ENCODE measurements around the gene ZC3HAV1L.
"Not testable (repeated sequence)": the region's sequence is repeated elsewhere in the genome, so short reads cannot be mapped to it uniquely, and the experiment has no call there.

ZC3HAV1L gene

GRCh38 chr7:139065323-139065722 is 29.5 kb upstream of the ZC3HAV1L start:
- Mint-ChIP-seq H3K36me3 (ENCODE audit: low read depth) (peaks cover 91% of the 10 kb centered on the region), H3K27me3 (no peaks in the 10 kb centered on the region), H3K4me3 (no peak overlapping the region), H3K4me1 (ENCODE audit: low read depth) (peaks cover 39% of the 10 kb centered on the region), H3K27ac (no peak overlapping the region), H3K9me3 (no peaks in the 10 kb centered on the region)

- H3K36me3 Mint-ChIP-seq (ENCODE audit: low read depth): peaks cover 90% of the 10 kb centered on the region
- H3K27ac Mint-ChIP-seq: peak overlapping the region; percentile 72
- no peaks in the 10 kb centered on the region for H3K27me3 Mint-ChIP-seq
- H3K4me3 Mint-ChIP-seq: no peak overlapping the region
- peaks cover 59% of the 10 kb centered on the region for H3K4me1 Mint-ChIP-seq (ENCODE audit: low read depth)
- no peaks in the 10 kb centered on the region for H3K9me3 Mint-ChIP-seq
These were observed 25.6 kb upstream of the ZC3HAV1L start for GRCh38 chr7:139061416-139061815.

GRCh38 chr7:139060695-139061237 is 24.9 kb upstream of the ZC3HAV1L start:
- Mint-ChIP-seq H3K9me3 (no peaks in the 10 kb centered on the region), H3K36me3 (ENCODE audit: low read depth) (peaks cover 90% of the 10 kb centered on the region), H3K27me3 (no peaks in the 10 kb centered on the region), H3K4me1 (ENCODE audit: low read depth) (peaks cover 57% of the 10 kb centered on the region), H3K27ac (peak overlapping the region; percentile 72), H3K4me3 (no peak overlapping the region)

GRCh38 chr7:139059905-139060304 is 24.1 kb upstream of the ZC3HAV1L start:
- Mint-ChIP-seq H3K36me3 (ENCODE audit: low read depth) (peaks cover 87% of the 10 kb centered on the region), H3K4me3 (peak overlapping the region; percentile 30), H3K27me3 (no peaks in the 10 kb centered on the region), H3K27ac (peak overlapping the region; percentile 72), H3K4me1 (ENCODE audit: low read depth) (peaks cover 56% of the 10 kb centered on the region), H3K9me3 (no peaks in the 10 kb centered on the region)

GRCh38 chr7:139058943-139059342 is 23.1 kb upstream of the ZC3HAV1L start:
- H3K36me3 Mint-ChIP-seq (ENCODE audit: low read depth): peaks cover 86% of the 10 kb centered on the region

GRCh38 chr7:139055674-139056073 is 19.8 kb upstream of the ZC3HAV1L start:
- peak overlapping the region; percentile 59 for H3K27ac Mint-ChIP-seq
- peaks cover 87% of the 10 kb centered on the region for H3K36me3 Mint-ChIP-seq (ENCODE audit: low read depth)
- peaks cover 37% of the 10 kb centered on the region for H3K4me1 Mint-ChIP-seq (ENCODE audit: low read depth)
- no peak overlapping the region for H3K4me3 Mint-ChIP-seq
- no peaks in the 10 kb centered on the region for H3K9me3 Mint-ChIP-seq
- no peaks in the 10 kb centered on the region for H3K27me3 Mint-ChIP-seq

More at GRCh38 chr7:139058943-139059342, 23.1 kb upstream of the ZC3HAV1L start:
- H3K4me3 Mint-ChIP-seq: no peak overlapping the region
- no peaks in the 10 kb centered on the region for H3K9me3 Mint-ChIP-seq
- H3K27me3 Mint-ChIP-seq: no peaks in the 10 kb centered on the region
- H3K27ac Mint-ChIP-seq: peak overlapping the region; percentile 87
- H3K4me1 Mint-ChIP-seq (ENCODE audit: low read depth): peaks cover 63% of the 10 kb centered on the region

GRCh38 chr7:139054656-139055055 is 18.8 kb upstream of the ZC3HAV1L start:
- peaks cover 87% of the 10 kb centered on the region for H3K36me3 Mint-ChIP-seq (ENCODE audit: low read depth)
- H3K4me1 Mint-ChIP-seq (ENCODE audit: low read depth): peaks cover 32% of the 10 kb centered on the region
- not testable (repeated sequence) for H3K27me3 Mint-ChIP-seq, H3K4me3 Mint-ChIP-seq, H3K9me3 Mint-ChIP-seq
- peak overlapping the region; percentile 52 for H3K27ac Mint-ChIP-seq

- peaks cover 88% of the 10 kb centered on the region for H3K36me3 Mint-ChIP-seq (ENCODE audit: low read depth)
- H3K4me1 Mint-ChIP-seq (ENCODE audit: low read depth): peaks cover 32% of the 10 kb centered on the region
These were observed 18.3 kb upstream of the ZC3HAV1L start for GRCh38 chr7:139054101-139054500.

GRCh38 chr7:139051655-139052054 is 15.8 kb upstream of the ZC3HAV1L start:
- Mint-ChIP-seq H3K27ac (no peak overlapping the region), H3K4me1 (ENCODE audit: low read depth) (peaks cover 39% of the 10 kb centered on the region), H3K4me3 (no peak overlapping the region), H3K36me3 (ENCODE audit: low read depth) (peaks cover 92% of the 10 kb centered on the region), H3K9me3 (no peaks in the 10 kb centered on the region), H3K27me3 (no peaks in the 10 kb centered on the region)

More at GRCh38 chr7:139054101-139054500, 18.3 kb upstream of the ZC3HAV1L start:
- no peak overlapping the region for H3K27ac Mint-ChIP-seq
- H3K9me3 Mint-ChIP-seq: no peaks in the 10 kb centered on the region
- H3K27me3 Mint-ChIP-seq: no peaks in the 10 kb centered on the region
- no peak overlapping the region for H3K4me3 Mint-ChIP-seq

GRCh38 chr7:139049936-139050335 is 14.1 kb upstream of the ZC3HAV1L start:
- Mint-ChIP-seq H3K4me1 (ENCODE audit: low read depth) (peaks cover 56% of the 10 kb centered on the region), H3K9me3 (no peaks in the 10 kb centered on the region), H3K4me3 (no peak overlapping the region), H3K36me3 (ENCODE audit: low read depth) (peaks cover 95% of the 10 kb centered on the region), H3K27me3 (no peaks in the 10 kb centered on the region), H3K27ac (no peak overlapping the region)

- Mint-ChIP-seq H3K4me3 (no peak overlapping the region), H3K4me1 (ENCODE audit: low read depth) (peaks cover 59% of the 10 kb centered on the region), H3K27me3 (no peaks in the 10 kb centered on the region), H3K36me3 (ENCODE audit: low read depth) (peaks cover 96% of the 10 kb centered on the region), H3K9me3 (no peaks in the 10 kb centered on the region), H3K27ac (no peak overlapping the region)
These were observed 13.3 kb upstream of the ZC3HAV1L start for GRCh38 chr7:139049111-139049510.

GRCh38 chr7:139047970-139048369 is 12.1 kb upstream of the ZC3HAV1L start:
- H3K4me3 Mint-ChIP-seq: no peak overlapping the region
- H3K9me3 Mint-ChIP-seq: no peaks in the 10 kb centered on the region
- H3K27ac Mint-ChIP-seq: peak overlapping the region; percentile 36
- peaks cover 95% of the 10 kb centered on the region for H3K36me3 Mint-ChIP-seq (ENCODE audit: low read depth)
- H3K4me1 Mint-ChIP-seq (ENCODE audit: low read depth): peaks cover 67% of the 10 kb centered on the region
- no peaks in the 10 kb centered on the region for H3K27me3 Mint-ChIP-seq

GRCh38 chr7:139046143-139046542 is 10.3 kb upstream of the ZC3HAV1L start:
- Mint-ChIP-seq H3K27me3 (no peaks in the 10 kb centered on the region), H3K27ac (no peak overlapping the region), H3K4me3 (no peak overlapping the region), H3K36me3 (ENCODE audit: low read depth) (peaks cover 80% of the 10 kb centered on the region), H3K4me1 (ENCODE audit: low read depth) (peaks cover 71% of the 10 kb centered on the region), H3K9me3 (no peaks in the 10 kb centered on the region)

- no peaks in the 10 kb centered on the region for H3K27me3 Mint-ChIP-seq
- peak overlapping the region; percentile 45 for H3K27ac Mint-ChIP-seq
- no peaks in the 10 kb centered on the region for H3K9me3 Mint-ChIP-seq
- H3K36me3 Mint-ChIP-seq (ENCODE audit: low read depth): peaks cover 69% of the 10 kb centered on the region
- H3K4me3 Mint-ChIP-seq: no peak overlapping the region
- H3K4me1 Mint-ChIP-seq (ENCODE audit: low read depth): peaks cover 73% of the 10 kb centered on the region
These were observed 9.3 kb upstream of the ZC3HAV1L start for GRCh38 chr7:139044813-139045794.

Measured in stimulated activated naive CD8-positive, alpha-beta T cell treated with anti-CD3 and anti-CD28 coated beads, Interleukin-15, Interleukin-2, amounts not matched to agents 100 ng/mL and 50 ng/mL, for 24 hours (primary cell).